Measurements from ENCODE around the gene DENND2C.

Gene DENND2C

GRCh38 chr1:114712977-114713376 lies 43.1 kb upstream of the DENND2C start:
- ChIA-PET POLR2A (no interaction called here), CTCF (no interaction called here)
- TF ChIP-seq ELF4 (IDR thresholded peaks at IDR 0.05) = no peak
- TF ChIP-seq ZNF384 (IDR thresholded peaks at IDR 0.05) = no peak
- no peak for TF ChIP-seq CTBP1 (IDR thresholded peaks at IDR 0.05; ENCODE audit: borderline replicate concordance)
- no peak for TF ChIP-seq FOXK2 (IDR thresholded peaks at IDR 0.05)
- TF ChIP-seq TARDBP (IDR thresholded peaks at IDR 0.05) = no peak
- no peak for TF ChIP-seq LEF1 (IDR thresholded peaks at IDR 0.05; ENCODE audit: borderline replicate concordance)
- TF ChIP-seq, protein P1, sequence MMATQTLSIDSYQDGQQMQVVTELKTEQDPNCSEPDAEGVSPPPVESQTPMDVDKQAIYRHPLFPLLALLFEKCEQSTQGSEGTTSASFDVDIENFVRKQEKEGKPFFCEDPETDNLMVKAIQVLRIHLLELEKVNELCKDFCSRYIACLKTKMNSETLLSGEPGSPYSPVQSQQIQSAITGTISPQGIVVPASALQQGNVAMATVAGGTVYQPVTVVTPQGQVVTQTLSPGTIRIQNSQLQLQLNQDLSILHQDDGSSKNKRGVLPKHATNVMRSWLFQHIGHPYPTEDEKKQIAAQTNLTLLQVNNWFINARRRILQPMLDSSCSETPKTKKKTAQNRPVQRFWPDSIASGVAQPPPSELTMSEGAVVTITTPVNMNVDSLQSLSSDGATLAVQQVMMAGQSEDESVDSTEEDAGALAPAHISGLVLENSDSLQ (IDR thresholded peaks at IDR 0.05) = no peak
- TF ChIP-seq FOXM1 (IDR thresholded peaks at IDR 0.05; ENCODE audit: borderline replicate concordance) = no peak
- TF ChIP-seq NFRKB (IDR thresholded peaks at IDR 0.05) = no peak
- no peak for TF ChIP-seq SP1 (IDR thresholded peaks at IDR 0.05)
- TF ChIP-seq HDGF (IDR thresholded peaks at IDR 0.05; ENCODE audit: borderline replicate concordance) = no peak
- no peak for TF ChIP-seq FOXA1 (IDR thresholded peaks at IDR 0.05)
- TF ChIP-seq BHLHE40 (IDR thresholded peaks at IDR 0.05; ENCODE audit: borderline replicate concordance) = no peak
- TF ChIP-seq L3MBTL2 (conservative IDR thresholded peaks at IDR 0.05) = no peak
- no peak for TF ChIP-seq SUZ12 (IDR thresholded peaks at IDR 0.05)
- DNase-seq (ENCODE audit: extremely low spot score) = no peak

GRCh38 chr1:114710360-114710759 lies 40.5 kb upstream of the DENND2C start:
- no peak for TF ChIP-seq FOXM1 (IDR thresholded peaks at IDR 0.05; ENCODE audit: borderline replicate concordance)
- TF ChIP-seq FOXA1 (IDR thresholded peaks at IDR 0.05) = no peak
- TF ChIP-seq BHLHE40 (IDR thresholded peaks at IDR 0.05; ENCODE audit: borderline replicate concordance) = no peak
- TF ChIP-seq TARDBP (IDR thresholded peaks at IDR 0.05) = no peak
- TF ChIP-seq SP1 (IDR thresholded peaks at IDR 0.05) = no peak
- no peak for TF ChIP-seq CTBP1 (IDR thresholded peaks at IDR 0.05; ENCODE audit: borderline replicate concordance)
- no peak for TF ChIP-seq ZNF384 (IDR thresholded peaks at IDR 0.05)
- TF ChIP-seq HDGF (IDR thresholded peaks at IDR 0.05; ENCODE audit: borderline replicate concordance) = no peak
- no peak for TF ChIP-seq ARNT (IDR thresholded peaks at IDR 0.05)
- TF ChIP-seq FOXK2 (IDR thresholded peaks at IDR 0.05) = no peak
- TF ChIP-seq LEF1 (IDR thresholded peaks at IDR 0.05; ENCODE audit: borderline replicate concordance) = no peak
- TF ChIP-seq, protein P1 (IDR thresholded peaks at IDR 0.05) = no peak
- TF ChIP-seq SUZ12 (IDR thresholded peaks at IDR 0.05) = no peak
- TF ChIP-seq NFRKB (IDR thresholded peaks at IDR 0.05) = no peak
- TF ChIP-seq L3MBTL2 (conservative IDR thresholded peaks at IDR 0.05) = no peak
- TF ChIP-seq ELF4 (IDR thresholded peaks at IDR 0.05) = no peak
- CTCF ChIA-PET = interaction anchor here (0.6 kb wide), 1 partner anchor 278 kb away, joined by 5 read pairs; no protein-coding TSS in a partner anchor
- POLR2A ChIA-PET = no interaction called here
- no peak for DNase-seq (ENCODE audit: extremely low spot score)

GRCh38 chr1:114707604-114708003 lies 37.8 kb upstream of the DENND2C start:
- CTCF ChIA-PET = no interaction called here
- TF ChIP-seq SP1 (IDR thresholded peaks at IDR 0.05) = no peak
- TF ChIP-seq CTBP1 (IDR thresholded peaks at IDR 0.05; ENCODE audit: borderline replicate concordance) = no peak
- no peak for DNase-seq (ENCODE audit: extremely low spot score)
- POLR2A ChIA-PET = interaction anchor here (1.3 kb wide), 1 partner anchor 8 kb away, joined by 5 read pairs; the partner anchor contains the start of gene NRAS

DNA sequence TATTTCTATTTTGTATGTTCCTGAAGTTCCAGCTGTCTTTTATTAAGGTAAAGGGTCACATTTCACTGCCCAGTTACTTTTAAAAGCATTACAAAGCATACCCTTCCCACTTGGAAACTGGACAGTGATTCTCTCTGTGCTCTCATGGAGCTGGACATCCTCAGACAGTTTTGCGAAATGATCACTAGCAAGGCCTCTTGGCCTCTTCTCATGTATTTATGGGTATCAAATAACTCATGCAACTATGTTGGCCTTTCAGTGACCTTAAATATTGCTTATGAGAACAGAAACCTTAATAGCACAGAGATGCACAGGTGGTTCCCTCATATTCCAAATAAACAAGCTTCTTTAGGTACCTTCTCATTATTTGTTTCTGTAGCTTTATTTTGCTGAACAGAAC lies 33.4 kb upstream of the DENND2C start:
- DNase-seq (ENCODE audit: extremely low spot score) = no peak
- ChIA-PET CTCF (no interaction called here), POLR2A (no interaction called here)
- TF ChIP-seq, protein P1 (IDR thresholded peaks at IDR 0.05) = no peak
- TF ChIP-seq LEF1 (IDR thresholded peaks at IDR 0.05; ENCODE audit: borderline replicate concordance) = no peak
- TF ChIP-seq TARDBP (IDR thresholded peaks at IDR 0.05) = no peak

DNA sequence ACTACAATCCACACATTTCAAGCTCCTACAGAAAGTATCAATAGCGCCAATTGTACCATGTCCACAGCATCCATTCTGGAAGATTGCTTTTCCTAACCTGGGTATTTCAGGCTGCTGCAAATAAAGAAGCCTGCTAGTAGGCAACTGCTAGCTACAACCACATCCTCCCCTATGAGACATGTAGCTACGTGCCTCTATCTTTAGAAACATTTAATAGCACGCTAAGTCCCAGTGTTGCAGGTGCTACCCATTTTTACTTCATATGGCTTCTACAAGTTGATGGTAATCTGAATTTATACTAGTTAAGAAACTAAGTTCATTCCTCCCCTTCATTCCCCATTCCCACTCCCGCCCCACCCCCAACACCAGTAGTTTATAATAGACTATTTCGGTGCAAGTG lies 32.9 kb upstream of the DENND2C start:
- CTCF ChIA-PET = no interaction called here
- TF ChIP-seq L3MBTL2 (conservative IDR thresholded peaks at IDR 0.05) (no peak), SUZ12 (IDR thresholded peaks at IDR 0.05) (no peak), BHLHE40 (IDR thresholded peaks at IDR 0.05; ENCODE audit: borderline replicate concordance) (no peak), ZNF384 (IDR thresholded peaks at IDR 0.05) (no peak), FOXM1 (IDR thresholded peaks at IDR 0.05; ENCODE audit: borderline replicate concordance) (no peak), SP1 (IDR thresholded peaks at IDR 0.05) (no peak), ELF4 (IDR thresholded peaks at IDR 0.05) (no peak), TARDBP (IDR thresholded peaks at IDR 0.05) (no peak), ARNT (IDR thresholded peaks at IDR 0.05) (no peak), FOXK2 (IDR thresholded peaks at IDR 0.05) (no peak), CTBP1 (IDR thresholded peaks at IDR 0.05; ENCODE audit: borderline replicate concordance) (no peak), FOXA1 (IDR thresholded peaks at IDR 0.05) (no peak), LEF1 (IDR thresholded peaks at IDR 0.05; ENCODE audit: borderline replicate concordance) (no peak), HDGF (IDR thresholded peaks at IDR 0.05; ENCODE audit: borderline replicate concordance) (no peak), NFRKB (IDR thresholded peaks at IDR 0.05) (no peak)
- TF ChIP-seq, protein P1 (IDR thresholded peaks at IDR 0.05) = no peak
- POLR2A ChIA-PET = no interaction called here
- no peak for DNase-seq (ENCODE audit: extremely low spot score)

GRCh38 chr1:114701931-114702330 lies 32.1 kb upstream of the DENND2C start:
- DNase-seq (ENCODE audit: extremely low spot score) = no peak
- ChIA-PET POLR2A (no interaction called here), CTCF (no interaction called here)
- TF ChIP-seq SUZ12 (IDR thresholded peaks at IDR 0.05) (no peak), TARDBP (IDR thresholded peaks at IDR 0.05) (no peak), NFRKB (IDR thresholded peaks at IDR 0.05) (no peak), HDGF (IDR thresholded peaks at IDR 0.05; ENCODE audit: borderline replicate concordance) (no peak), ARNT (IDR thresholded peaks at IDR 0.05) (no peak), BHLHE40 (IDR thresholded peaks at IDR 0.05; ENCODE audit: borderline replicate concordance) (no peak), ELF4 (IDR thresholded peaks at IDR 0.05) (no peak), ZNF384 (IDR thresholded peaks at IDR 0.05) (no peak)
